Esophagus (tissue), 2 donors: ENCODE data around the gene ARHGAP19. TPM values are rescaled to one million over a fixed set of nuclear protein-coding genes. Genes with fewer than 3 reads are reported as not detected.

Experiments
- H3K27ac ChIP-seq, 2 donors: one replicate each; pipeline ENCODE4 v1.5.1; 2013; ENCODE audit warnings: low read depth in 2 of 2, mild to moderate bottlenecking in 2 of 2, inconsistent platforms in 1 of 2, low read length in 1 of 2, moderate library complexity in 1 of 2
- H3K27me3 ChIP-seq, 2 donors: one replicate each; pipeline ENCODE4 v1.6.1; 2013; ENCODE audit warnings: low read length in 2 of 2, control low read depth in 1 of 2, mild to moderate bottlenecking in 1 of 2; ENCODE audit not compliant: insufficient read depth in 2 of 2, control insufficient read depth in 1 of 2
- H3K36me3 ChIP-seq, 2 donors: one replicate each; pipeline ENCODE4 v1.6.1; 2013; ENCODE audit warnings: low read length in 1 of 2; ENCODE audit not compliant: control insufficient read depth in 2 of 2, insufficient read depth in 2 of 2
- H3K4me1 ChIP-seq, 2 donors: one replicate each; pipeline ENCODE4 v1.6.1; 2013; ENCODE audit warnings: low read length in 1 of 2; ENCODE audit not compliant: control insufficient read depth in 2 of 2, insufficient read depth in 2 of 2
- H3K4me3 ChIP-seq, 2 donors: one replicate each; pipeline ENCODE4 v1.5.1; 2013; ENCODE audit warnings: low read length in 2 of 2, mild to moderate bottlenecking in 2 of 2, low read depth in 1 of 2, moderate library complexity in 1 of 2
- H3K9me3 ChIP-seq, 2 donors: one replicate each; pipeline ENCODE4 v1.6.1; 2013; ENCODE audit warnings: mild to moderate bottlenecking in 2 of 2, low read depth in 1 of 2, low read length in 1 of 2, moderate library complexity in 1 of 2; ENCODE audit not compliant: control insufficient read depth in 2 of 2, insufficient read depth in 1 of 2
- WGBS, 2 donors: extraction: QIAGEN DNeasy Blood & Tissue Kit; methylation state at CpG; one replicate each; pipeline ENCODE4 v1.1.7; 2013; 5-methylcytosine and 5-hydroxymethylcytosine counted together
- polyA plus RNA-seq, 2 donors: library from polyadenylated mRNA; stranded (reverse); fragments of 200-250 nt; gene quantifications; one replicate each; pipeline ENCODE4 v1.2.3, GENCODE V29; 2013
- donor health status: healthy with polysubstance abuse.
- donor health status: Bipolar disorder and iron deficiency.

ARHGAP19 gene
- polyA plus RNA-seq, 2 donors, result 1.5 to 3.4 TPM

GRCh38 chr10:97323501-97323900, 31.1 kb upstream of the ARHGAP19 start:
- H3K4me1 ChIP-seq, result peaks cover 7 to 13% of the 10 kb centered on the region in 2 donors
- no peaks in the 10 kb centered on the region for H3K36me3 ChIP-seq
- WGBS, 2 donors, result 88 to 89% methylated on average over 4 of the region's 4 CpGs
- H3K4me3 ChIP-seq, result no peak overlapping the region
- H3K27me3 ChIP-seq, result no peaks in the 10 kb centered on the region
- no peaks in the 10 kb centered on the region for H3K9me3 ChIP-seq
- no peak overlapping the region for H3K27ac ChIP-seq

DNA sequence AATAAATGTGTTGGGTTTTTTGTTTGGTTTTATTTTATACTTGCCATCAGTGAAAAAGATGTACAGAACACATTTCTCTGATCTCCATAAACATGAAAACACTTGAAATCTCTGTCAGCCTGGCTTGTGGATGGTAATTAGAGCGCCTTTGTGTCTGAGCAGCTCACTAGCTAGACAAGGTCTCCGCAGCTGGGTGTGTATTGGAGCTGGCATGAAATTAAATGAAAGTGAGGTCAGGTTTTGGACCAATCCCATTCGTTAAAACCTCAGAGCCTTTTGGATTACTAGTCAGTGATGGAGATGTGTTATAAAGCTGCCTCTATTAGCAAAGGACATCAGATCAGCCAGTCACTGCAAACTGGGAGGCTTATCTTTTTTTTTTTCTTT, 29.4 kb upstream of the ARHGAP19 start:
- WGBS, 2 donors, result 45 to 67% methylated on average over 3 of the region's 3 CpGs
- H3K27ac ChIP-seq, result no peak overlapping the region
- H3K9me3 ChIP-seq, result no peaks in the 10 kb centered on the region
- no peak overlapping the region for H3K4me3 ChIP-seq
- H3K4me1 ChIP-seq, result peaks cover 7 to 13% of the 10 kb centered on the region in 2 donors
- no peaks in the 10 kb centered on the region for H3K36me3 ChIP-seq
- no peaks in the 10 kb centered on the region for H3K27me3 ChIP-seq

- H3K27ac ChIP-seq, result no peak overlapping the region
- 34 to 54% methylated on average over 37 to 38 of the region's 38 CpGs for WGBS, 2 donors
- no peaks in the 10 kb centered on the region for H3K36me3 ChIP-seq
- no peaks in the 10 kb centered on the region for H3K27me3 ChIP-seq
- H3K4me3 ChIP-seq, result peak overlapping the region in 1 of 2 donors; percentile 77
- H3K4me1 ChIP-seq, result peaks cover 7 to 13% of the 10 kb centered on the region in 2 donors
- no peaks in the 10 kb centered on the region for H3K9me3 ChIP-seq
Observed at GRCh38 chr10:97321032-97321803, 28.8 kb upstream of the ARHGAP19 start.

- peak overlapping the region; percentile 77 to 82 for H3K4me3 ChIP-seq
Observed at GRCh38 chr10:97320480-97321031, 28.1 kb upstream of the ARHGAP19 start.

DNA sequence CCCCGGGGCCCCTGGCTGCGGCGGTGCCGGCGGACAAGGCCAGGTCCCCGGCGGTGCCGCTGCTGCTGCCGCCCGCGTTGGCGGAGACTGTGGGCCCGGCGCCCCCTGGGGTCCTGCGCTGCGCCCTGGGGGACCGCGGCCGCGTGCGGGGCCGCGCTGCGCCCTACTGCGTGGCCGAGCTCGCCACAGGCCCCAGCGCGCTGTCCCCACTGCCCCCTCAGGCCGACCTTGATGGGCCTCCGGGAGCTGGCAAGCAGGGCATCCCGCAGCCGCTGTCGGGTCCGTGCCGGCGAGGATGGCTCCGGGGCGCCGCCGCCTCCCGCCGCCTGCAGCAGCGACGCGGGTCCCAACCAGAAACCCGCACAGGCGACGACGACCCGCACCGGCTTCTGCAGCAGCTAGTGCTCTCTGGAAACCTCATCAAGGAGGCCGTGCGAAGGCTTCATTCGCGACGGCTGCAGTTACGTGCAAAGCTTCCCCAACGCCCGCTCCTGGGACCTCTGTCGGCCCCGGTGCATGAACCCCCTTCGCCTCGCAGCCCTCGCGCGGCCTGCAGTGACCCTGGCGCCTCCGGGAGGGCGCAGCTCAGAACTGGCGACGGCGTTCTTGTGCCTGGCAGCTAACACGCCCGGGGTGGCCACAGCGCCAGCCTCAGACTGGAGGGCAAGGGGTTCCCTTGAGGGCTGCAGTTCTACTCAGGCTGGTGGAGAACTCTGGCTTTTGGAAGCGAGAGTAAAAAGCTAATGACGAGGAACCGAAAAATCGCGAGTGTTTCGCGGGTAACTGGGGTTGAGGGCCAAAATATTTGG, 27.4 kb upstream of the ARHGAP19 start:
- Histone ChIP-seq H3K9me3 (no peaks in the 10 kb centered on the region), H3K4me3 (peak overlapping the region; percentile 77 to 82), H3K27me3 (no peaks in the 10 kb centered on the region), H3K27ac (peak overlapping the region; percentile 97 to 99), H3K4me1 (peaks cover 7 to 13% of the 10 kb centered on the region in 2 donors), H3K36me3 (no peaks in the 10 kb centered on the region)
- 1% methylated on average over 77 to 83 of the region's 83 CpGs for WGBS, 2 donors

More at GRCh38 chr10:97320480-97321031, 28.1 kb upstream of the ARHGAP19 start:
- 18 to 31% methylated on average over 24 of the region's 24 CpGs for WGBS, 2 donors
- H3K36me3 ChIP-seq, result no peaks in the 10 kb centered on the region
- H3K27me3 ChIP-seq, result no peaks in the 10 kb centered on the region
- H3K27ac ChIP-seq, result no peak overlapping the region
- H3K4me1 ChIP-seq, result peaks cover 7 to 13% of the 10 kb centered on the region in 2 donors
- H3K9me3 ChIP-seq, result no peaks in the 10 kb centered on the region

DNA sequence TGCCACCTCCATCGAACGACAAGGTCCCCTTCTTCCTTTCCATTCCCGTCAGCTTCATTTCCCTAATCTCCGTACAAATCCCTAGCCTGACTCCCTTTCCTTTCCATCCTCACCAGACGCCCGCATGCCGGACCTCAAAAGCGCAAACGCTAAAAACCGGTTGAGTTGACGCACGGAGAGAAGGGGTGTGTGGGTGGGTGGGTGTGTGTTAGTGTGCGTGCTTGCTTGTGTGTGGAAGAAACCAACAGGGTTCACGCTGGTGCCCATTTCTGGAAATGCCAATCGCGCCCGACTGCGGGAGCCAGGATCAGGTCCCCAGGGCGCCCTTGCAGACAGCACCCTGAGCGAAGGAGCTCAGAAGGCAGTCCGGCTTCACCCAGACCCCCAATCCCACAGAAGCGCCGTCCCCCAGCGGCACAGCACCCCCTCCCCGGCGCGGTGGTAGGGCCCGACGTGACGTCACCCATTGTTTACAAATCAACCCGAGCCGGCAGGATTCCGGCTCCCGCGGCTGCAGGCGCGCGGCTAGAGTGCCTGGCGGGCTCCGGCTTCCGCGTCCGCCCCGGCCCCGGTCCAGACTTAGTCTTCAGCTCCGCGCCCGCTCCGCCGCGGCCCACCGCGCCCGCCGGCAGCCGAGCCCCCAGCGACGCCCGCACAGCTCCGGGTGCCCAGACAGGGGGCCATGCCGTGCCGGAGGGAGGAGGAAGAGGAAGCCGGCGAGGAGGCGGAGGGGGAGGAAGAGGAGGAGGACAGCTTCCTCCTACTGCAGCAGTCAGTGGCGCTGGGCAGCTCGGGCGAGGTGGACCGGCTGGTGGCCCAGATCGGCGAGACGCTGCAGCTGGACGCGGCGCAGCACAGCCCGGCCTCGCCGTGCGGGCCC, 26.6 kb upstream of the ARHGAP19 start, which contains the start of gene FRAT1:
FRAT1 (plus strand) TSS at position 500 of the 880 bp plus-strand sequence; CDS start at position 683, 183 bp downstream.
- H3K9me3 ChIP-seq, result no peaks in the 10 kb centered on the region
- 0 to 1% methylated on average over 65 to 79 of the region's 79 CpGs for WGBS, 2 donors

DNA sequence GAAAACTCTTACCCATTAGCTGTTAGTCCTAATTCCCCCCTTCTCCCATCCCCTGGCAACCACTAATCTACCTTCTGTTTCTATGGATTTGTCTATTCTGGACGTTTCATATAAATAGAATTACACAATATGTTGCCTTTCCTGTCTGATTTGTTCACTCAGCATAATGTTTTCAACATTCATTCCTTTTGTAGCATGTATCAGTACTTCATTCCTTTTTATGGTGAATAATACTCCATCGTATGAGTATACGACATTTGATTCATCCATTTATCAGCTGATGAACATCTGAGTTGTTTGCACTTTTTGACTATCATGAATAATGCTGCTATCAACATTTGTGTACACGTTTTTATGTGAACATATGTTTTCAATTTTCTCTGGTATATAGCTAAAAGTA, 22.2 kb upstream of the ARHGAP19 start:
- Histone ChIP-seq H3K4me3 (no peak overlapping the region), H3K4me1 (no peaks in the 10 kb centered on the region), H3K27ac (no peak overlapping the region), H3K36me3 (no peaks in the 10 kb centered on the region), H3K9me3 (no peaks in the 10 kb centered on the region), H3K27me3 (no peaks in the 10 kb centered on the region)
- 45 to 52% methylated on average over 4 of the region's 4 CpGs for WGBS, 2 donors

More for the DNA sequence above, 26.6 kb upstream of the ARHGAP19 start, which contains the start of gene FRAT1:
- Histone ChIP-seq H3K4me1 (peaks cover 7 to 13% of the 10 kb centered on the region in 2 donors), H3K4me3 (peak within 1 kb of the TSS; percentile 77 to 82), H3K27ac (peak within 1 kb of the TSS; percentile 97 to 99), H3K36me3 (no peaks in the 10 kb centered on the region), H3K27me3 (no peaks in the 10 kb centered on the region)

DNA sequence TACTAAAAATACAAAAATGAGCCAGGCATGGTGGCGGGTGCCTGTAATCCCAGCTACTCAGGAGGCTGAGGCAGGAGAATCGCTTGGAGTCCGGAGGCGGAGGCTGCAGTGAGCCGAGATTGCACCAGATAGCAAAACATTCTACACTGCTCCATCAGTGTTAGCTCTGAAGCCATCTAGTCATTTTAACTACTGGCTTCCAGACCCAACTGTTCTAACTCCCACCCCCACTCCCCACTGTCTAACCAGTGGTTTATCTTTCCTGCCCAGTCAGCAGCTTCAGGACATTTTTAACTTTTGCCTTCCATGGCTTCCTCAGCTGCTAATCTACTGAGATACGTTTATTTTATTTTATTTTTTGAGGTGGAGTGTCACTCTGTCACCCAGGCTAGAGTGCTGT, 20.5 kb upstream of the ARHGAP19 start:
- Histone ChIP-seq H3K36me3 (no peaks in the 10 kb centered on the region), H3K4me1 (no peaks in the 10 kb centered on the region), H3K4me3 (no peak overlapping the region), H3K27me3 (no peaks in the 10 kb centered on the region), H3K9me3 (no peaks in the 10 kb centered on the region), H3K27ac (no peak overlapping the region)
- 84 to 89% methylated on average over 6 of the region's 6 CpGs for WGBS, 2 donors
